HG03457 (cell line): ENCODE measurements around the gene TOP1.
"Not testable (repeated sequence)": the region's sequence is repeated elsewhere in the genome, so short reads cannot be mapped to it uniquely, and the experiment has no call there.

Source experiments
- ATAC-seq: cut with Tn5 transposase; IDR thresholded peaks from one replicate; pipeline ENCODE4 v1.9.1; 2021; ENCODE audit warnings: moderate number of reproducible peaks; ENCODE audit not compliant: unreplicated experiment

TOP1 gene

DNA sequence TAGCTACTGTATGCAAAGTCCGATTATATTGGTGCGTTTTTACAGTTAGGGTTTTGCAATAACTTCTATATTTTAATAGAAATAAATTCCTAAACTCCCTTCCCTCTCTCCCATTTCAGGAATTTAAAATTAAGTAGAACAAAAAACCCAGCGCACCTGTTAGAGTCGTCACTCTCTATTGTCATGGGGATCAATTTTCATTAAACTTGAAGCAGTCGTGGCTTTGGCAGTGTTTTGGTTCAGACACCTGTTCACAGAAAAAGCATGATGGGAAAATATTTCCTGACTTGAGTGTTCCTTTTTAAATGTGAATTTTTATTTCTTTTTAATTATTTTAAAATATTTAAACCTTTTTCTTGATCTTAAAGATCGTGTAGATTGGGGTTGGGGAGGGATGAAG is 95.0 kb downstream of the TOP1 start:
- no peak for ATAC-seq

GRCh38 chr20:41124451-41125094 is 96.0 kb downstream of the TOP1 start:
- ATAC-seq = no peak

GRCh38 chr20:41125530-41126457 is 97.2 kb downstream of the TOP1 start:
- ATAC-seq = no peak

DNA sequence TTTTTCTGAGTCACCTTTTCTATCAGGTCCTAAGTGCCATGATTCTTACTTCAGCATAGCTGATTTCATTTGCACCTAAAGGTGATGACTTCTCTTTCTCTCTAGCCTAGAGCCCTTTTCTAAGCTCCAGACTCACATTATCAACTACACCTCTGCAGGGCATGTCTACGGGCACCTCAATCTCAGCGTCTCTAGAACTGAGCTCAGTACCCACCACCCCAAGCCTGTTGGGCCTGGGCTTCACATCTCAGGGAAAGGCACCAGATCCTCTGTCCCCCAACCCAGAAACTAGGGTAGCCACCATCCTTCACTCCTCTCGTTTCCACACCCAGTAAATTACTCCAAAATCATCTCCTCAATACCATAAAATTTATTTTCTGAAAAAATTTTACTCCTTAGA is 98.1 kb downstream of the TOP1 start:
- ATAC-seq = no peak

DNA sequence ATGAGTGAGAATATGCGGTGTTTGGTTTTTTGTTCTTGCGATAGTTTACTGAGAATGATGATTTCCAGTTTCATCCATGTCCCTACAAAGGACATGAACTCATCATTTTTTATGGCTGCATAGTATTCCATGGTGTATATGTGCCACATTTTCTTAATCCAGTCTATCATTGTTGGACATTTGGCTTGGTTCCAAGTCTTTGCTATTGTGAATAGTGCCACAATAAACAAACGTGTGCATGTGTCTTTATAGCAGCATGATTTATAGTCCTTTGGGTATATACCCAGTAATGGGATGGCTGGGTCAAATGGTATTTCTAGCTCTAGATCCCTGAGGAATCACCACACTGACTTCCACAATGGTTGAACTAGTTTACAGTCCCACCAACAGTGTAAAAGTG is 99.7 kb downstream of the TOP1 start:
- not testable (repeated sequence) for ATAC-seq

- ATAC-seq = no peak
These were observed 103.2 kb downstream of the TOP1 start for GRCh38 chr20:41131594-41132387.

DNA sequence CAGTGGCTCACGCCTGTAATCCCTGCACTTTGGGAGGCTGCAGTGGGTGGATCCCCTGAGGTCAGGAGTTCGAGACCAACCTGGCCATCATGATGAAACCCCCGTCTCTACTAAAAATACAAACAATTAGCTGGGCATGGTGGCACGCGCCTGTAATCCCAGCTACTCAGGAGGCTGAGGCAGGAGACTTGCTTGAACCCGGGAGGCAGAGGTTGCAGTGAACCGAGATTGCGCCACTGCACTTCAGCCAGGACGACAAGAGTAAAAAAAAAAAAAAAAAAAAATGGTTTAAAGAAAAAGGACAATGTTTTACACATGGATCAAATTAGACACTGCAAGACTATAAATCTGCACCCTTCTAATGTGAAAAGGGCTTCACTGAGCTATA is 103.8 kb downstream of the TOP1 start:
- ATAC-seq = not testable (repeated sequence)

DNA sequence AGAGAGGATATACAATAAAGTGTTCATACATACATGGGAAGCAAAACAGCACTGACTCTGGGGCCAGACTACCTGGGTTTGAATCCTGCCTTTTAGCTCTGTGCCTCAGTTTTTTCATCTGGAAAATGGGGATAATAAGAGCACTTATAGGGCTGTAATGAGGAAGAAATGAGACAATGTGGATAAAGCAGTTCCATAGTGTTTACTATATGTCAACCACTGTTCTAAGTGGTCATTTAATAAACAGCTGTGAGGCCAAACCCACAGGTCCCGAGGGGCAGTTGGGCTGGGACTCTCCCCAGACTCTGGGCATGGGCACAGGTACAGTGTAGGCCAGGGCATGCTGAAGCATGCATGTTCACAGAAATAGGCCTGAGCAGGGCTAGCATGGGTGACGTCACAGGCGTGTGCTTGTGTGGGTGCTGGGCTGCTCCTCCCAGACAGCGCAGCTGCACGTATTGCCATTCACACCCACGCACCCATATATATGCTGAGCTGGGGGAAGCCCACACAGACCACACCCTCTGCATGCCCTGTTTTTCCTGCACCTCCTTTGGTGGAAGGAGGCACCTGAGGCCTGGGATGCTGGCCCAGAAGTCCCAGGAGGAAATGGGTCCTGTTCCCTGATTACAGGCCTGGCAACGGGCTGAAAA is 105.2 kb downstream of the TOP1 start:
- ATAC-seq = no peak

GRCh38 chr20:41134362-41135186 is 106.0 kb downstream of the TOP1 start:
- ATAC-seq = no peak

DNA sequence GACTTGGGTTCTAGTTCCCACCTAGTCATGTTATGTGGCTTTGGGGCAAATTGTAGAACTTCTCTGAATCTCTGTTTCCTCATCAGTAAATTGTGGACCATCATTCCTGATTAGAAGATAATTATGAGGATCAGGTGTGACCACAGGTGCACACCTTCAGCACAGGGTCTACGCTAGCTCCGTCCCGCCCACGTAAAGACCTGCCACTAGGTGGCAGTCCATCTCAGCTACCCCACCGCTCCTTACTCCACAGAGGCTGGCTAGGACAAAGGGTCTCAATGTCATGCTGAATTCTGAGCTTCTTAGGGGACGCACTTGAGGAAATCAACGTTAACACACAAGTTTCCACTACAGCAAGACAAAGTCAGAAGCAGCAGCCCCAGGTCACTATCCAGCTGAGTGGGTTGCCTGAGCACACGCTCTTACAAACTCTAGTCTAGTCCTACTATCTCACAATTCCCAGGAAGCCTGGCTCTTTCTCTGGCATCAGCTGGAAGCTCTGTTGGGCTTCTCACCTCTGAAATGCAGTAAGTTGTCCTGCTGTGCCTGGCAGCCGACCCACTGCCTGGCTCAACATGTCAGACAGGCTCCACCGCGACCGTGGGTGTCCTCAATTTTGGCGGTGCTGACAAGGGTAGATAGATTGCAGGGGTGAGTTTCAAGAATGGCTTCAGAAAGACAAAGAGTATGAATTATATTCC is 106.7 kb downstream of the TOP1 start:
- ATAC-seq = no peak

- ATAC-seq = no peak
These were observed 107.5 kb downstream of the TOP1 start for GRCh38 chr20:41135888-41136679.

- peak; percentile 41 for ATAC-seq
These were observed 108.3 kb downstream of the TOP1 start, which contains the start of gene PLCG1 for GRCh38 chr20:41136680-41137613. TSS of gene PLCG1 (plus strand) at chr20:41137543. CDS start at chr20:41137642, 99 bp downstream.

GRCh38 chr20:41137614-41138474 is 109.2 kb downstream of the TOP1 start:
- ATAC-seq = peak; percentile 2

- ATAC-seq = no peak
These were observed 110.0 kb downstream of the TOP1 start for GRCh38 chr20:41138475-41139226.

DNA sequence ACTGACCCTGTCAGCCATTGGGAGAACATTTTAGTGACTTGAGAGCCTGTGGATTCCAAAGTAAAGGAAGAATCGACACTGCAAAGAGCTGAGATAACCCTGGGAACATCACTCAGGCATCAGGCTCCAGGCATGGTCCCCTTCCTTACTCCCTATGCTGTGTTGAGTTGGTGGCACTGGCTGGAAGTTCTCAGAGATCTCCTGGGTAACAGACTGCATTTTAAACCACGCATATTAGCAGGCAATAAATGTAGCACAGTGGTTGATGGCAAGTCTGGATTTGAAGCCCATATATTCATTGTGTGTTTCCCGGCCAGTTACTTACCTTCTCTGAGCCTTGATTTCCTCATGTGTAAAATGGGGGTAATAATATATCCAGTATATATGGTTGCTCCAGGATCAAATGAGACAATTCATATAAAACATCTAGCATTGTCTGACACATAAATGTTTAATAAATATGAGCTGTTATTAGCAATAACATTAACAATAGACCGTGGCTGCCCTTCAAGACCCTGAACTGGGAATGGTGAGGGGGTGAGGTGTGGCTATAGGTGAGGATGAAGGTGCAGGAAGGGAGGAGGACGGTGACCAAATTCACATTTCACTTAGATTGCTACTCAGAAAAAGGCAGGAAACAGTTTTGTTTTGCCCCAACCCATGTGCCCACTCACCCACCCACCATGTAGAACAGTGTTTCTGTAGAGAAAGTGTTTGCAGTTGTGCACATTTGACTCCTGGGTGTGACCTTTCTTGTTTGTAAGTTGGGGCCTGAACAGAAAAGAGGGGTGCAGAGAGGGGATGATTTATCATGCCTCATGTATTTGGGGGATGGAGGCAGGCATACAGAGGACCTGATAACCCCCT is 110.8 kb downstream of the TOP1 start:
- no peak for ATAC-seq
